GM12873 (cell line): Measurements from ENCODE around the gene MMRN2.

Source experiments
- TF ChIP-seq, protein P1 (sequence below): IDR thresholded peaks from 2 replicates; pipeline ENCODE4 v1.5.1; 2012; ENCODE audit warnings: low read depth, mild to moderate bottlenecking, moderate library complexity, low read length, control low read depth; ENCODE audit not compliant: insufficient read depth; ENCODE audit errors: missing control alignments

MMRN2 gene

DNA sequence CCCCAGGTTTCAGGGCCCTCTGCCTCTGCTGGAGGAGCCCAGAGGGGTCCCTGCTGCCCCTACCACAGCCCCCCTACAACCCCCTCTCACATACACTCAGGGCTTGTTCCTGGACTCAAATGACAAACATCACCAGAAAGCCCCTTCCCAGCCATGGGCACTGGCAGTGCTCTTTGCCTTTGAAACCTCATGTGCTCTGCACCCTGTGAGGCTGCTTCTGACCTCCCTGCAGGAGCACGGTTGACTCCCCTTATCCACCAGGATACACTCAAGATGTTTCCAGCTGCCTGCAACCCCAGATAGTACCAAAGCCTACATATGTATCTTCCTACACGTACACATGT is 7.4 kb upstream of the MMRN2 start:
- TF ChIP-seq, protein P1, sequence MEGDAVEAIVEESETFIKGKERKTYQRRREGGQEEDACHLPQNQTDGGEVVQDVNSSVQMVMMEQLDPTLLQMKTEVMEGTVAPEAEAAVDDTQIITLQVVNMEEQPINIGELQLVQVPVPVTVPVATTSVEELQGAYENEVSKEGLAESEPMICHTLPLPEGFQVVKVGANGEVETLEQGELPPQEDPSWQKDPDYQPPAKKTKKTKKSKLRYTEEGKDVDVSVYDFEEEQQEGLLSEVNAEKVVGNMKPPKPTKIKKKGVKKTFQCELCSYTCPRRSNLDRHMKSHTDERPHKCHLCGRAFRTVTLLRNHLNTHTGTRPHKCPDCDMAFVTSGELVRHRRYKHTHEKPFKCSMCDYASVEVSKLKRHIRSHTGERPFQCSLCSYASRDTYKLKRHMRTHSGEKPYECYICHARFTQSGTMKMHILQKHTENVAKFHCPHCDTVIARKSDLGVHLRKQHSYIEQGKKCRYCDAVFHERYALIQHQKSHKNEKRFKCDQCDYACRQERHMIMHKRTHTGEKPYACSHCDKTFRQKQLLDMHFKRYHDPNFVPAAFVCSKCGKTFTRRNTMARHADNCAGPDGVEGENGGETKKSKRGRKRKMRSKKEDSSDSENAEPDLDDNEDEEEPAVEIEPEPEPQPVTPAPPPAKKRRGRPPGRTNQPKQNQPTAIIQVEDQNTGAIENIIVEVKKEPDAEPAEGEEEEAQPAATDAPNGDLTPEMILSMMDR: no peak

DNA sequence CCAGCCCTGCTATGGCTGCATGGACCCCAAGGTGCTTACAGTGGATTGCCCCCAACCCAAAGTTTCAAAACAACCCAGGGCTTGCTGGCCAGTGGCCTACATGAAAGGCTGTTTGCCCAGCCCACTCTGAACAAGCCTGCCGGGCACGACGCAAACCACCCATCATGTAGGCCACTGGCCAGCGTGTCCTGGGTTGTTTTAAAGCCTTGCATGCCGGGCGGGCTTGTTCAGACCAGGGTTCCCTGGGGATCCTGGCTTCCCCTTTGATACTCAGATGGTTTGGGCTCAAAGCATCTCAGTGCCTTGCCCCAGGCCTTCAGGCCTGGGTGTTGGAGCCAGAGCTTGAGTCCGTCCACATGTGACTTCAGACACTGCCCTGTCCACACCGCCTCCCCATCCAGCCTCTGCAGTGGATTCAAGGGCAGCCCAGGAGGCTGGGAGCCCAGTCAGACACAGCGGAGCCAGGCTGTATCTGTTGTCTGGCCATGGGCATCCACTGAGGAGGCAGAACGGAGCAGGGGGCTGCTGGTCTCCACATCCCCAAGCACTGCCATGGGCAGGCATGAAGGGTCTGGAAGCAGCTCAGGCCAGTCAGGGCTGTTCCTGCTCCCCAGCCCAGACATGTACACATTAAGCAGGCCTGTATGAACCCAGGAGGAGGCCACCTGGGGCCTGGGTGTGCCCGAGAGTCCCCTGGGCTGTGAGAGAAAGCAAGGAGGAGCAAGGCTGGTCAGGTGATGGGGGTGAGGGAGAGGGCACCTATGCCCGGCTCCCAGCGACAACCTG is 6.8 kb upstream of the MMRN2 start:
- TF ChIP-seq, protein P1: no peak

DNA sequence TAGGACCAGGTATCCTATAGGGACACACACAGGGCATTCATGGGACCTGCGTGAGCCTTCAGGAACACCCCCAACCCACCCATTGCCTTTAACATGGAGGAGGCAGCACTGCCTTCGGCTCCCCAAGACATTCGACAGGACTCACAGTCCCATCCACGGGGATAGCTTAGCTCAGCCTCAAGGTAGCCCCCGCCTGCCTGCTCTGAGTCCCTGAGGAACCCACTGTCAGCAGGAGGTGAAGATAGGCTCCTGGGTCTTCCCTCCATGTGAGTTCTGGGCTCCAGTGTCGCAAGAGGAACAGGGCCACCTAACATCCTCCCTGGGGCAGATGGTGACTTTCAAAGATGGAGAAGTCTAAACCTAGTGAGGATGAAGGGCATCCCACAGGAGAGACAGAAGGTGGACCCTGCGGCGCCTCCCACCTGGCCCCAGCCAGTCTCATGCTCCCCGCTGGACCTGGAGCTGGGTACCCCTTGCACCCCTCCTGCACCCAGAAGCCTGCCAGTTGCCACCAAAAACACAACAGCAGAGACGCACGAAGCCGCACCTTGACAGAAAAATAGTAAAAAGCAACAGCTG is 6.0 kb upstream of the MMRN2 start:
- TF ChIP-seq, protein P1: no peak

DNA sequence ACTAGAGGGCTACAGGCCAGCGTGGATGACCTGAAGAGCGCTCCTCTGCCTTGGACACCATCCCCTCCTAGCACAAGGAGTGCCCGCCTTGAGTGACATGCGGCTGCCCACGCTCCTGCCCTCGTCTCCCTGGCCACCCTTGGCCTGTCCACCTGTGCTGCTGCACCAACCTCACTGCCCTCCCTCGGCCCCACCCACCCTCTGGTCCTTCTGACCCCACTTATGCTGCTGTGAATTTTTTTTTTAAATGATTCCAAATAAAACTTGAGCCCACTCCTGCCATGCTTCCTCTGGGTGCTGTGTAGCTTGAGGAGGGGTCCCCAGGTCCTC is 5.5 kb upstream of the MMRN2 start:
- TF ChIP-seq, protein P1: no peak

DNA sequence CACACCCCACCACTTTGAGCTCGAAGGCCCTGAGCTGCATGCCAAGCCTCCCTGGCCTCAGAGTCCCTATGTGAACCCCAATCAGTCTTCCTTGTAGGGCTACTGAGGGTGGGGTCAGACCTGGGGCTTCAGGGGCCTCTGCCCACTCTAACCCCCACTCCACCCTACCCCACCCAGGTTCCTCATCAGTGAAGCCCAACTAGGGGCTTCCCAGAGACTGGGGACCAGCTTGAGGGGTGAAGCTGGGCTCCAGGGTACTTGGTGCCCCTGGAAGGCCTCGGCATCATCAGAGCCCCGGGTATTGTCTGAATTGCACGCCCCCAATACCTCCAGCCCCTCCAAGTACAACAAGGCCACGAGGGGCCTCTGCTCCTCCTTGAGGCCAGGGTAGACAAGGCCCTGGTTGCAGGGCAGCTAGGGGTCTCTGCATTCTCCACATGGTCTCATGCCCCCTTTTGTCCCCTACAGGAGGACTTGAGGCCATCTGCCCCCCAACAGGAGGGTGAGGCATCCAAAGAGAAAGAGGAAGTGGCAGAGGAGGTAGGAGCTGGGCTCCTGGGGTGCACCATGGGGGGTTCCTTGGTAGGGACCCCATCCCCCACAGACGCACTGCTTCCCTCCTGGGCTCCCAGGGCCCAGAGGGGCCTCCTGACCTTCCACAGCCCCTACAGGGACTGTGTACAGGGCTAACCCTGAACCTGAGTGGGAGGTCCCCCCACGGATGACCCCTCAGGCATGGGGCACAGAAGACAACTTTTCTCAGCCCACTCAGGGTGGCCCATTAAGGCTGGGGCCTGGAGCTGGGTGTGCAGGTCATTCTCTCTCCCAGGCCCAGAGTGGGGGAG is 4.9 kb upstream of the MMRN2 start:
- TF ChIP-seq, protein P1: no peak

DNA sequence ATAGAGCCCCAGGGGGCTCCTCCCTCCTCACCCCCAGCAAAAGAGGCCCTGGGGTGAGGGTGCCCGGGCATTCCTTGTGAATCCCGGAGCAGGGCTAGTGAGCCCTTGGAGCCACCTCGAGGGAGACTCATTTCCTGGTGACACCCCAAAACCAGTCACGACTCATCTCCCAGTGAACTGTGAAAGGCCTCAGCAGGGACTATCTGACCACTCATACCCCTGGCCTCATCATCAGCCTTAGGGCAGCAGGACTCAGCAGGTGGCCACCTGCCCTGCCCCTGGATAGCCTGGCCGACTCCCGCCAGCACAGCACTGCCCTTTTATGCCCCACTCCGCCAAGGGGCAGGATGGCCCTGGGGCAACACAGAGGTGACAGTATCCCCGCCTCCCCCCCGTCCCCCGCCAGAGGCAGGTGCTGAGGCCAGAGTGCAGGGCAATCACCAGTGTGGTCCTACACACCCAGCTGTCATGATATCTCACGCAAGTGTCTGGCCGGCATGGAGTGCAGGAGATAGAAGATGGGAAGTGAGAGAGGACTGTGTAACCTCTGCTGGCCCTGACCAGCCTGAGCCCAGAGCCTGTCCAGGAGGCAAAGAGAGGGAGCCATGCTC is 4.2 kb upstream of the MMRN2 start:
- TF ChIP-seq, protein P1: no peak

DNA sequence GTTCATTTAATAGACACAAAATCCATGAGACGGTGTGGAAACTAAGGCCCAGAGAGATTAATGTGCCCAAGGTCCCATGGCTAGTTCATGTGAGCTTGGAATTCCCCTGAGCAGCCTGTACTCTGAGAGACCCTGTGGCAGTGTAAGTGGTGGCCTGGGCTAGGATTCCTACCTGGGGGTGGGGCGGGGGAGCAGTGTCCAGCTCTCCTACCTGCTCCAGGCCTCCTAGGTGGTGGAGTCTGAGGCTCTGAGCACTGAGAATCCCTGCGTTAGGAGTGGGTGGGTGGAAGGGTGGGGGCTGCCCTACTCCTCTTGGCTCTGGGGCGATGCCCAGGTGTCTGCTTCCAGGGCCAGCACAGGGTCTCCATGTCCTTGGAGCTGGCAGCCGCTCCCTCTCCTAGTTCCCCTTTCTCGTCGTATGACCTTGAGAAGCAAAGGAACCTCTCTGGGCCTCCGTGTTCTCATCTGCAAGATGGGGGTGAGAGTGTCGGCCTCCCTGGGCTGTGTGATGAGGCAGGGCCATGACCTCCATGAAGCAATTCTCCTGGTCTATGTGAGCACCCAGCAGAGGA is 3.5 kb upstream of the MMRN2 start:
- TF ChIP-seq, protein P1: no peak
